ENCODE results near the gene RANGAP1.

- TF ChIP-seq CTCF (IDR thresholded peaks at IDR 0.05): no peak
- no peak for TF ChIP-seq EZH2 (IDR thresholded peaks at IDR 0.05; ENCODE audit: borderline replicate concordance, insufficient read depth, low read depth, low read length, poor library complexity, severe bottlenecking)
Observed at GRCh38 chr22:41280854-41281253, 5.1 kb downstream of the RANGAP1 start.

Data from B cell (primary cell).